GM19324 (cell line): ENCODE results near the gene CNTN3.

Source experiments
- ATAC-seq: cut with Tn5 transposase; IDR thresholded peaks from one replicate; pipeline ENCODE4 v1.9.1; 2021; ENCODE audit warnings: mild to moderate bottlenecking, moderate library complexity; ENCODE audit not compliant: unreplicated experiment, low FRiP score

Gene CNTN3

GRCh38 chr3:74613060-74613459 is 1.4 kb downstream of the CNTN3 start:
- no peak for ATAC-seq

DNA sequence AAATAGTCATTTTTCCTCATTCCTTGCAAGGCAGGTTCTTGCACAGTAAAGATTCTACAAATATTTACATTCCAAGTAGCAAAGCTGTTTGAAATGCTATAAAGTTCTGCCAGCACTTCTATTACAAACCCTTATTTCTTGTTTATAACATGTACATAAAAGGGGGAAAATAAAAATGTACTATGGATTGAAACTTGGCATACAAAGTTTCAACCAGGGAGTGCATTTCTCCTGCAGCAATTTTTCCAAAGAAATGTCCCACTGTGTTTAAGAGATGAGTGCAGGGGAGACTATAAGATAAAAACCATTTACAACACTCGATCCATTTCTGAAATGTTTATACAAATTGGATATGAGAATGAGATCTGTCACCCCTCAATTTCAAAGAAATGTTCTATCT is 3.3 kb downstream of the CNTN3 start:
- no peak for ATAC-seq

- no peak for ATAC-seq
Observed at GRCh38 chr3:74607803-74608202, 6.7 kb downstream of the CNTN3 start.

DNA sequence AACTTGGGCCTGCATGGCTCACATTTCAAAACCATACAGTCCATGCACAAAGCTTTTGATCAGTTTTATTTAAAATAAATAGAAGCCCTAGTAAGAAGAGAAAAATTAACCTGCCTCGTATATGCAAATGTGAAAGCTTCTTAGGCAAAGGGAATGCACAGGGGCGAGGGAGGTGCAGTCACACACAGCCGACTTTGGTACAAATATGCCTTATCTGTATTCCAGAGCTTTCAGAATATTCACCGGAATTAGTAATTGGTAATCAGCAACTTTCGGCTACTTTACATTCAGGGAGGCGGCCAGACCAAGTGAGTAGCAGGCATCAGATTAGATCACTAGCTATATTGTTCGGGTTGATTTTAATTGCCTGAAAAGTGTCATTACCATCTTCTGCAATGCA is 7.5 kb downstream of the CNTN3 start:
- no peak for ATAC-seq

GRCh38 chr3:74605437-74605836 is 9.0 kb downstream of the CNTN3 start:
- no peak for ATAC-seq

DNA sequence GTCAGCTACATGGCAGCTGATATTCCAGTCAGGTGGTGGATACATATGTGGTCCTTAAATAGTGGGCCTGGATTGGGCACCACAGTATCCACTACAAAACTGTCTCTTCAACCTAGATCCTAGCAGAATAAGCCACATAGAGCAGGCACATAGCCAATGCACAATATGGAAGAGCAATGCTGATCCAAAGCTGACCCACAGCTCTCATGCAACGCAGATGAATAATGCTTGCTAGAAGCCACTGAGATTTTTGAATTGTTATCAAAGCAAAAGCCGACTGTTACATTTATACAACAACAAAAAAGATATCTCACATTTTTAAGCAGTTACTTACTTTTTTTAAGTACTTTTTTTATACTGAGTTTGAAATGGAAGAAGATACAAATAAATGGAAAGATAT is 11.2 kb downstream of the CNTN3 start:
- no peak for ATAC-seq

- ATAC-seq: no peak
Observed at GRCh38 chr3:74602471-74602870, 12.0 kb downstream of the CNTN3 start.

- ATAC-seq: no peak
Observed at GRCh38 chr3:74601793-74602192, 12.7 kb downstream of the CNTN3 start.

GRCh38 chr3:74599564-74599963 is 14.9 kb downstream of the CNTN3 start:
- no peak for ATAC-seq

- ATAC-seq: no peak
Observed at GRCh38 chr3:74593152-74593551, 21.3 kb downstream of the CNTN3 start.

DNA sequence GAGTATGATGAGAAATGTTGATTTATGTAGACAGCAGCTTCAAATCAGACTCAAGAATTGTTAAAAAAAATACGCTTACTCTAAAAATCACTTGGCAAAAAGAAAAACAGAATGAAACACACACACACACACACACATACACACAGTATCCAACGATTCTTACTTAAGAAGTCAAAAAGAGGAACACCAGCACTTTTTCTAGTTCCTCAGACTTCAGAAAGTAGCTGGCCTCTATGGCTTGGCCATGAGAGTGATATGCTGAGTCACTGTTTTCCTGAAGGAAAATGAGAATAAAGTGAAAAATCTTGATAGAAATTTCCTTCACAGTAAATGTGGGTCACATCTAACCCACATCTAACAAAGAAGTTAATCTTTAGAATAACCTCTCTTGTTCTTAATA is 22.1 kb downstream of the CNTN3 start:
- ATAC-seq: no peak

DNA sequence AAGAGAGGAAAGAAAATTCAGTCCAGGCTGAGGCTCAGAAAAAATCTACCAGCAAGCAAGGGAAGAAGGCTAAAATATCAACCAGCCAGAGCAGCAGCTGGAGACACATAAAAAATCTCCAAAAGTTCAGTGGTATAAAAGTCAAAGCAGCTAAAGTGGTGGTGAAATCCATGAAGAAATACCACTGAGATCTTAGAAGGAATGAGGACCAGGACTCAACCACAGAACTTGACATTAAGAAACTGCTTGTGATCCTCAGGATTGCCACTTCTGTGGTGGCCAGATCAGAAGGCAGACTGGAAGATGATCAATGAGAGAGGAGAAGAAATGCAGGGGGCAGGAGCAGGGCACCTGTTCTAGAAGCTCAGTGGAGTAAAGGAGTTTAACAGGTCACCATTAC is 22.5 kb downstream of the CNTN3 start:
- ATAC-seq: no peak

DNA sequence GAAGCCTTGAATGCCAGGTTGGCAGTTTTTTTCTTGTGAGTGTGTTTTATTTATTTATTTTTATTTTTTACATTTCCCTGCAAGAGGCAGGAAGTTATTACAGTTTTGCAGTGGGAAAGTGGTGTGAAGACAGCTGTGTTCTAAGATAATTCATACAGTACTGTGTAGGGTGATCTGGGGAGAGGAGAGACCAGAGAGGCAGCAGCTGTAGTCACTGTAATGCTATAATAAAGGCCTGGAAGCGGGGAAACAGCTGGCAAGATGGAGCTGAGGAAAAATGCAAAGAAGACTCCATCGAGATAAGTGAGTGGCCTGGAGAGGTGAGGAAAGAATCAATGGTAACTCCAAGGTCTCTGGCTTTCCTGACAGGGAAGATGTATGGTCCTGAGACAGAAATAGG is 23.1 kb downstream of the CNTN3 start:
- no peak for ATAC-seq

DNA sequence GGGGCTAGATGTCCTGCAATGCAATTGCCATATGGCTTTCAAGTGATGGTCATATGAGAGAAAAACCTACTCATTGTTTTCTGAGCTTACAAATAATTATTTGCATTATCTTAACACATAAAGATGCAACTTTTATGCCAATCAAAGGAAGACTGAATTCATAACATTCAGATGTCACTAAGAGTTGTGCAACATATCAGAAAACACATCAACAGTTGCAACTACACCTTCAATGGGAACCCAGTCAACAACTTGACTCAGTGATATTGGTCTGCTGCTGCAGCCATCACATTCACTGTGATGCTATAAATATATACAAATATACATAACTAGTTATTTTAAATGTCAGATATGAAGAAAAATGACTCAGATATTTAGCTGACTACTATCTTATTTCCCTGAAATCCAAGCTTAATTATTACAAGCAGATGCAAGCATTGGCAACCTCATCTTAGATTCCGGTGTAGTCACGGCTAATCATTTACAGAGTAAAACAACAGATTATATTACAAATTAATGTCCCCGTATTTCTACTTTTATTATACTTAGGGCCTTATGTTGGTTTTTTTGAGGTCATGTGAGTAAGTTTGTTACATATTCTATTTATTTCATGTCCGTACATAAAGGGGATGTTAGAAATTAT is 23.7 kb downstream of the CNTN3 start:
- ATAC-seq: no peak

- ATAC-seq: no peak
Observed at GRCh38 chr3:74584782-74585181, 29.7 kb downstream of the CNTN3 start.

DNA sequence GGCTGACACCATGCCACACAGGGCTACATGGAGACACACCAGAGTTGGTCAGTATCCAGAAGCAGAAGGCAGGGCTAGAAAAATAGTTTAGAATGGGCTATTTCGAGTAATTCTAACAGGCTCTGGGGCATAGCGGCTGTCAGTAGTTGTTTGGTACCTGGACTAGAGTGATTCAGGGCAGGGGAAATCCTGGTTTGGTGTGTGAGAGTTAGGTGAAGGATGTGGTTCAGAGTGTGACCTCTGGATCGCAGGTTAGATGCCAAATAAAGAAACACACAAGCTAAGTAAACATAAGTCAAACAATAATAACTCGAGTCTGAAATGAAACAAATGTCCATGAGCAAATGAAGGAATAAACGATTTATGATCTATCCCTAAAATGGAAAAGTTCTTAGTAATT is 31.5 kb downstream of the CNTN3 start:
- ATAC-seq: no peak

DNA sequence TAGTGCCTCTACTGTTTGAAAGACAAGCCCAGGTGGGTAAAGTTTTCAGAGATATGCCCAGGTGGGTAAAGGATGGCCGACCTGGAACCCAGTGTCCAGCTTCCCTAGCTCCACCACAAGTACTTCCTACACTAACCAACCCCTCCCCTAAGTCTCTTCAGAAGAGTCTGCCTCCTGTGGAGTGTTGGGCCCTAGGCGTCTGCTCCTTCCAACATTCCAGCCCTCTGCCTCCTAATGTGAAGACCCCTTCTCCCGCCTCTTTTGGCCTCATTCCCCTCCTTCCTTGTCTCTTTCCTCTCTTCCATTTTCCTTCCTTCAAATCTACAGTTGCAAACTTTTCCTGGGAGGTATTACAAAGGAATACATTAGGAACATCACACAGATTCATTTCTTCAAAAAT is 38.6 kb downstream of the CNTN3 start:
- ATAC-seq: no peak

GRCh38 chr3:74571118-74571517 is 43.3 kb downstream of the CNTN3 start:
- no peak for ATAC-seq
